GM19025 (cell line): ENCODE data around the gene MGLL.

Experiments
- ATAC-seq: cut with Tn5 transposase; IDR thresholded peaks from one replicate; pipeline ENCODE4 v1.9.1; 2021; ENCODE audit warnings: mild to moderate bottlenecking, low read depth, moderate library complexity; ENCODE audit not compliant: unreplicated experiment

Gene MGLL

GRCh38 chr3:127761441-127761801 is 60.9 kb downstream of the MGLL start:
- no peak for ATAC-seq

DNA sequence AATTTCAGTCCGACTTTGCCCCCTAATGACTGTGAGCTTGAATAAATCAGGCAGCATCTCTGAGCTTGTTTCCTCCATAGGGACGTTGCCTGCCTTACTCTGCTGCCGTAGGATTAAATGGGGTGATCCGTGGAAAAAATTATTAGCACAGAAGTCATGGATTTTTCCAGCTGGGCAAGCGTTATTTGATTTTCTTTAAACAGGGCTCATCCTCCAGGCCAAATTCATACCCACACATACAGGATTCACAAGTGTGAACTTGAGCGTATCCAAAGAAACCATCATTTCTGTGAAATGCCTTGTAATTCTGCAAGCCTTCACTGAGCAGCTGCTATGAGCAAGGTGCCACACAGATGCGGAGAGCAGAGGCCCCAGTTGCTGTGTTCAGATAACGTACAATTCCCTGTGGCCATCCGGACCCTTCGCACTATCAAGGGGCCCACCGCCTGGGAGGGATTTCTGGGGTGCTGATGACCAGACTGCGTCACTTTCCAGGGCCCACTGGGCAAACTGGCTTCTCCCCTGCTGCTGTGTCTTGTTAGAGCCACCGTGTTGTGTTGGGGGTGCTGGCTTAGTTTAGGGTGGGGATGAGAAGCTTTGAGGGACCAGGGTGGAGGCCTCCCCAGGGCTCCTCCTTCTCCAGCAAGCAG is 61.4 kb downstream of the MGLL start:
- no peak for ATAC-seq

GRCh38 chr3:127760361-127760760 is 62.0 kb downstream of the MGLL start:
- no peak for ATAC-seq

DNA sequence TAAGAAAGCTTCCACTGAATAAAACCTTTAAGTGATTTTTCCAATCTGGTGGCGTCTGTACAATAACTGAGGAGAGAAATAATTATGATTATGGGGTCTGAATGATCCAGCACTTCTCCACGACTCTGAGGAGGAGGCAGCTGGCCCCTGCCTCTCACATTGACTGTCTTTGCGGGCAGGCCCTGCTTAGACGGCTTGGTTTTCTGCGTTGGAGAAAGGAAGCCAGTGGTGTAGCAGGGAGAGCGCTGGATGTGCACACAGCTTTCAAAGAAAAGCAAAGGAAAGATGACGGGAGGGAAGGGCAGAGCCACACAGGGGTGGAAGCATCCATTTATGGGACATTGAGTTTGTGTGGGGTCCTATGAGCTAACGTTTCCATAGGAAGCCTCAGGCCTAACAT is 62.5 kb downstream of the MGLL start:
- no peak for ATAC-seq

DNA sequence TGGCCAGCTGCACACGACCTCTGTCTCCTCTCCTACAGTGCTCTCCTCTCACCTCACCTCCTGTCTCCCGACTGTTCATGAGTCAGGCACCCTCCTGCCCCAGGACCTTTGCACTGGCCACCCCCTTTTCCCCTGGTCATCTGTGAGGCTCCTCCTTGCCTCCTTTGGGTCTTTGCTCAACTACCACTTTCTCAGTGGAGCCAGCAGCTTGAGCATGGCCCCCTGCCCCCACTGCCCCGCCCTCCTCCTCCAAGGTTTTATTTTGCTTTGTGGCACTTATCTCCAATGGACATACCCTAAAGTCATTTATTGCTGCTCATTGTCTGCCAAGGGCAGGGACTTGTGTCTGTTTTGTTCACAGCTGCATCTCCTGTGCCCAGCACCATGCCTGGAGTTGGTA is 64.3 kb downstream of the MGLL start:
- ATAC-seq: no peak

DNA sequence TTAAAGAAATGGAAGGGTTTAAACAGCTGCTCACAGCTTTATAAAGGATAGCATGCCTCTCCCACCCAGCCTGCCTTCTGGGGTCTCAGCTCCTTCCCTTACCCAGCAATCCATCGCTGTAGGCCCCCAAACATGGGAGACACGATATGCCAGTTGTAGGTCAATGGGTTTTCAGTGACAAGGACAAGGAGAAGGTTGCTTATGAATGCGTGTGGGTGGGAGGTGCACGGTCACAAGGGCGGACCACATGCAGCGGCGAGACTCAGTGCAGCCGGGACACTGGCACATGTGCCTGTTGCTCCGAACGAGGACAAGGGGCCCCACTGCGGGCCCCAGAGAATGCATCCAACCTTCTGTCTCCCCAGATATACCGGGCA is 67.0 kb downstream of the MGLL start:
- no peak for ATAC-seq

GRCh38 chr3:127754411-127755304 is 67.7 kb downstream of the MGLL start:
- peak; percentile 2 for ATAC-seq

DNA sequence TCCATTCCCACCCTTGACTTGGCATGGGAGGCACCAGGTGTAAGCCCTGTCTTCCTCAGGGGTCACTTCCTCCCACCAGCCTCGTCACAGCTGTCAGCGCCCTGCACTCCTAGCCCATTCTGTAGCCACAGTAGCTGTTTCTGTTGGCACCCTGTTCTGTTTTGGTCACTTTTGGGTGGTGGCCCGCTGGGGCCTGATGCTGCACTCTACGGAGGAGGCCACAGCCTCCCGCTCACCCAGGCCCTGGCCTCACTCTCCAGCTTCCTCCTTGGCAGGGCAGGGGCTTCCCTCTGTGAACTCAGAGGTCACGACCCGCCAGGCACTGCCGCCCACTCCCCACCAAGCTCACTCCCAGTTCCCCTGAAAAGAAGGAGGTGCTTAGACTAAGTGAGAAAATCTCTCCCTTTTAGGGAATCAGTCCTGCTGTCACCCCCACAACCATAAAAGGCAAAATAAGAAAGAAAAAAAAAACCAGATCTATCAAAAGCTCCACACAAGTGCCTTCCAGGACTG is 68.4 kb downstream of the MGLL start:
- ATAC-seq: peak; percentile 23

DNA sequence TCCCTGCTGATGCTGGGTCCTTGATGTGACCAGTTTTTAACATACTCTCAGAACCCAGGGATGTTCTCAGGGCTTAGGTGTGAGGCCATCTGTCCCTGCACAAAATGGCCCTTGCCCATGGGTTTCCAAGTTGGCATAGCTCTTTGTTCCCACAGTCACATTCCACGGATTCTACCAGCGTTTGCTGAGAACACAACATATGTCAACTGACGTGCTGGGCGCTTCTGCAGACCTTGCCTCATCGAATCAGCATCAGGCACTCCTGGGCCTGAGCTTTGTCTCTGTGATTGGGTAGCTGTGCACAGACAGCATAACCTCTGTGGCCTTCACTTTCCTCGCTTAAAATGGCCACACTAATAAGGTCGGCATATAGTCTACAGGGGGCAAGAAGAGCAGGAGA is 69.0 kb downstream of the MGLL start:
- ATAC-seq: no peak

DNA sequence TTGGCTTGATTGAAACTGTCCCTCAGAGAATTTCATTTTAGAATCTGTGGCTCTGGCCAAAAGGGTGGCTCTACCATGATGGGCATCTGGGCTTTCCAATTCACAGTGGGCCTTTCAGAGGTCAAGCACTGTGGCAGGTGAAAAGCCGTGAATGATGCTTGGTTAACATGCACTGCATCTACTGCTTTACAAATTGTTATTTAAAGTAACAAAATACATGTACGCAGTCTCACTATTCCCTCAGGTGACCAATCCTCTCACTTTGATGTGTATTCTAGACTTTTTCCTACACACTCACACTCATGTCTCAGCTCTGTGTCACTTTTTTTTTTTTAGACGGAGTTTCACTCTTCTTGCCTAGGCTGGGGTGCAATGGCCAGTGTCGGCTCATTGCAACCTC is 70.5 kb downstream of the MGLL start:
- no peak for ATAC-seq

- no peak for ATAC-seq
These were observed 71.1 kb downstream of the MGLL start for GRCh38 chr3:127751163-127751621.

GRCh38 chr3:127750226-127751031 is 71.9 kb downstream of the MGLL start:
- peak; percentile 33 for ATAC-seq

GRCh38 chr3:127749787-127750225 is 72.5 kb downstream of the MGLL start:
- no peak for ATAC-seq

DNA sequence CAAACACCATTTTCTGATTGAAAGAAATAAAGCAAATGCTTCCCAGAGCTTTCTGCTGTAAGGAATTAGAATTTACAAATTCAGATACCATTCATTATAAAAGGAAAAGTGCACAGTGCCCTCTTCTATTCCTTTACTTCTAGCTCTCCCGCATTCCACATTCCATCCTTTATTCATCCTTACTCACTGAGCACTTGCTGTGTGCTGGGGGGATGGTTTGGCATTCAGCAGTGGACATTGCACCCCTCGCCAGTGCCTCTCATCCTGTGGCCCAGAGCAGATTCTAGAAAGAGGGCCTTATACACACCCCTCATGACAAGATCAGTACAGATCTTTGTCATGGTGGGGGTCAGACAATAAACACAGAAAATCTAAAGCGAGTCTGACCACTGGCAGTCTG is 73.0 kb downstream of the MGLL start:
- ATAC-seq: no peak

DNA sequence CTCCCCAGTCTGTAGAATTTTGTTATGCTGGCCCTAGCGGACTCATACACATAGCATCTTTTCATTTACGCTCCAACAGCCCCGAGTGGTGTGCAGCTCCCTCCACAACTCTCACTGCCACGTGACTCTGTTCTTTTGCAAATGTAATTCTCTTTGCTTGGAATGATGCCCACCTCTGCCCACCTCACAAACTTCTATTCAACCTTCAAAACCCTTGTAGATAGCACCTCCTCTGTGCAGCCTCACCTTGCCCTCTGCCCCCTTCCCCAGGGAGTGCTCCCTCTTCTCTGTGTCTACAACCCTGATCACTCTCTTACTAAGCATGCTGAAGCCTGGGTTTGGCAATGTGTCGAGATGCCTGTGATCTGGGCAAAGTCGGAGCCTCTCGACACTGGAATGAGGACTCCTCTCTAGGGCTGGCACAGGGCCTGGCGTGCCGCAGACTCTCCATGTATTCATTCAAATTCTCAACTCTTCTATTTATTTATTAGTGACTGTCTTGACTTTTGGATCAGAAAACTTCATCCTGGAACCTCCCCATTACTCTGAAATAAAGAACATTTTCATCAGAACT is 73.5 kb downstream of the MGLL start:
- ATAC-seq: no peak

- ATAC-seq: no peak
These were observed 74.4 kb downstream of the MGLL start for GRCh38 chr3:127747751-127748521.

- ATAC-seq: no peak
These were observed 75.2 kb downstream of the MGLL start for GRCh38 chr3:127747066-127747465.

GRCh38 chr3:127746400-127747057 is 75.8 kb downstream of the MGLL start:
- ATAC-seq: no peak

GRCh38 chr3:127745656-127746399 is 76.5 kb downstream of the MGLL start:
- no peak for ATAC-seq
